Stomach (tissue), 4 donors: ENCODE measurements around the gene CYBB.

ENCODE experiments used
- POLR2A ChIP-seq, 4 donors: fragments of 450-650 bp; IDR thresholded peaks; one replicate each; pipeline ENCODE4 v1.6.1; 2016; ENCODE audit warnings: antibody characterized with exemption in 4 of 4, control low read depth in 2 of 4, mild to moderate bottlenecking in 1 of 4, moderate library complexity in 1 of 4
- POLR2AphosphoS5 ChIP-seq, 3 donors: sonication (generic); formaldehyde crosslinking; IDR thresholded peaks; one replicate each; pipeline ENCODE4 v1.6.1; 2016; ENCODE audit warnings: antibody characterized with exemption in 3 of 3
- TF ChIP-seq, protein P1 (sequence below), 7 experiments: fragments of 450-650 bp in 4 of 7; fragments of 200-600 bp in 3 of 7; sonication (generic) in 3 of 7; IDR thresholded peaks; one replicate each; pipeline ENCODE4 v1.5.1; 2016 to 2019; ENCODE audit warnings: antibody characterized with exemption in 7 of 7, control low read depth in 2 of 7, mild to moderate bottlenecking in 1 of 7

DNA sequence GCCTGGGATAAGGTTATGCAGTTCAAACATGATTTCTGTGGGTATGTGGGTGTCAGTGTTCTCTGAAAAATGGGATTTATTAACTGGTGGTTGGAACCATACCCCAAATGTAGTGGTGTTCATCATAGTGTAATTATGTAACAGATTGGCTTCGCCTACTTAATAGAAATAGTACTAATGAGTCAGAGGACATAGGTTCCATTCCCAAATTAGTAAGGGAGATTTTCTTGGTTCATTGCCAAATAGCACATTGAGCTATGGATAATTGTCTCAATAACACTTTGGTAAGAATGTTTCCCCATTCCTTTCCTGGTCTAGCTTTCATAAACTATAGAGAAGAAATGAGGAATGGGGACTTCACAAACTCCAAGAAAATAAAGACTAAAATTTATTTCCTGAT is 20.5 kb upstream of the CYBB start:
- TF ChIP-seq, protein P1, sequence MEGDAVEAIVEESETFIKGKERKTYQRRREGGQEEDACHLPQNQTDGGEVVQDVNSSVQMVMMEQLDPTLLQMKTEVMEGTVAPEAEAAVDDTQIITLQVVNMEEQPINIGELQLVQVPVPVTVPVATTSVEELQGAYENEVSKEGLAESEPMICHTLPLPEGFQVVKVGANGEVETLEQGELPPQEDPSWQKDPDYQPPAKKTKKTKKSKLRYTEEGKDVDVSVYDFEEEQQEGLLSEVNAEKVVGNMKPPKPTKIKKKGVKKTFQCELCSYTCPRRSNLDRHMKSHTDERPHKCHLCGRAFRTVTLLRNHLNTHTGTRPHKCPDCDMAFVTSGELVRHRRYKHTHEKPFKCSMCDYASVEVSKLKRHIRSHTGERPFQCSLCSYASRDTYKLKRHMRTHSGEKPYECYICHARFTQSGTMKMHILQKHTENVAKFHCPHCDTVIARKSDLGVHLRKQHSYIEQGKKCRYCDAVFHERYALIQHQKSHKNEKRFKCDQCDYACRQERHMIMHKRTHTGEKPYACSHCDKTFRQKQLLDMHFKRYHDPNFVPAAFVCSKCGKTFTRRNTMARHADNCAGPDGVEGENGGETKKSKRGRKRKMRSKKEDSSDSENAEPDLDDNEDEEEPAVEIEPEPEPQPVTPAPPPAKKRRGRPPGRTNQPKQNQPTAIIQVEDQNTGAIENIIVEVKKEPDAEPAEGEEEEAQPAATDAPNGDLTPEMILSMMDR (IDR thresholded peaks at IDR 0.05), result no peak
- TF ChIP-seq POLR2A (IDR thresholded peaks at IDR 0.05) (no peak), POLR2AphosphoS5 (IDR thresholded peaks at IDR 0.05) (no peak)
